ENCODE data around the gene NRXN3.

NRXN3 gene

GRCh38 chr14:78173346-78174035 is 3.3 kb downstream of the NRXN3 start:
- DNase-seq (ENCODE audit: low read depth in 2 of 2), result no peak

DNA sequence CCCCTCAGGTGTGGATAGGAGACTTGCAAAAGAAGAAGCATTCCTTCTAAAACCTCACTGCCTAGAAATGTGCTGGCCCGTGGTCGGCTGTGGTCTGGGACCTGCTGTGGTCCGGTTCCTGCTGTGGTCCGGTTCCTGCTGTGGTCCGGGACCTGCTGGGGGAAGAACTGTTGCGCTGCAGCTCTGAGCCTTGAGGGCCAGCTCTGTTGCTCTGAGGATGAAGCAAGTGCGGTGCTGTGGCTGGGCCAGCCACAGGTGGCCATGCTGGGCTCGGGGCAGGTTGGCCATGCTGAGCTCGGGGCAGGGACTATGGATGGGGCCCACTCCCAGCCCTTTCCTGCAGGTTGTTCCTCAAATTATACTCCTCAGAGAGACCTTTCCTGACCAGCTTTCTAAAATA is 5.2 kb downstream of the NRXN3 start:
- no peak for DNase-seq (ENCODE audit: low read depth in 2 of 2)

DNA sequence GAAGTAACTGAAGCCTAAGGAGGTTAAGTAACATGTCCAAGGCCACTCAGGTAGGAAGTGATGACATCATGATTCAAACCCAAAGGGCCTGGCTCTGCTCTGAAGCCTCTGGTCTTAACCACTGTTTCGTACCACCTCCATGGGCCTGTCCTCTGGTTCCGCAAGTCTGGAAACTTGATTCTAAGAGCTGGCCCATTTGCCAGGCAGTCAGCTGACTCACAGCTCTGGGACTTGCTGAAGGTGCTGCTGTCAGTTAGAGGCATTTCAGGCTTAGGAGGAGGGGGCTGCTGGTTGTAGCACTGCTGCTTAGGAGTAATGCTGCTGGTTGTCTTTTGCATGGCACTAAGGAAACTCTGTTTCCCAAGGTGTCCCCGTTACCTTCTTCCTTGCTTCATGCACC is 7.9 kb downstream of the NRXN3 start:
- no peak for DNase-seq (ENCODE audit: low read depth in 2 of 2)

DNA sequence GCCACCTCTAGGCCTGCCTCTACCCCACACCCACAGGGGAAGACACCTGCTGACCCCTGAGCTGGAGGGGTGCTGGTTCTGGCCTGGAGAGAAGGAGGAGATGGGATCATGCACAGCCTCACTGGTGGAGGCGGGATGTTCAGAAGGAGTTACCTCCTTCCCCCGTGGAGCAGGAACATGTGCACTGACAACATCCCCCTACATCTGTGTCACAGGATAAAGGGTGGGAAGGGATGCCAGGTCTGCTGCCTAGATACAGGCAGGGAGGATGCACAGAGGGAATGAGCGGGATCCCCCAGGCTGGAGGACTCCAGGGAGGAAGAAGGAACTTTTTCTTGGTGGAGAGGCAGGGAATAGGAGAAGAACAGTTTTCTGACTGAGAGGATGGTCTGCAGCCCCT is 8.8 kb downstream of the NRXN3 start:
- DNase-seq (ENCODE audit: low read depth in 2 of 2), result no peak

DNA sequence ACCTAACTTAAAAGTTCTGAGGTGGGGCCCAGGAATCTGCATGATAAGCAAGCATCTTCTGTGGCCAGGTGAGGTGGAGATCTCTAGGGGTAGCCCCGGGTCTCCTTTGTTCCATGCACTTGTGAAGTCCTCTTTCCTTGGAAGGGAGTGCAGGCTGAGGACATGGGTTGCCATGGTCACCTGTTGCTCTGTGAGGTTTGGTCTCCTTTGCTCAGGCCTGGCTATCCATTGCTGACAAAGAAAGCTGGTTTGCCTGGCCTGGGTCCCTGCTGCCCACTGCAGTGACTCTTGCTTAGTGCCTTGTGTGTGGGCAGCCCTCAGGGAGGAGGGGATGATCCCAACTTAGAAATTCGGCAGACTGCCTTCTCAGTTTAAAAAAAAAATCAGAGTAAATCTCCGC is 11.1 kb downstream of the NRXN3 start:
- no peak for DNase-seq (ENCODE audit: low read depth in 2 of 2)

GRCh38 chr14:78182722-78183121 is 12.5 kb downstream of the NRXN3 start:
- DNase-seq (ENCODE audit: low read depth in 2 of 2), result no peak

DNA sequence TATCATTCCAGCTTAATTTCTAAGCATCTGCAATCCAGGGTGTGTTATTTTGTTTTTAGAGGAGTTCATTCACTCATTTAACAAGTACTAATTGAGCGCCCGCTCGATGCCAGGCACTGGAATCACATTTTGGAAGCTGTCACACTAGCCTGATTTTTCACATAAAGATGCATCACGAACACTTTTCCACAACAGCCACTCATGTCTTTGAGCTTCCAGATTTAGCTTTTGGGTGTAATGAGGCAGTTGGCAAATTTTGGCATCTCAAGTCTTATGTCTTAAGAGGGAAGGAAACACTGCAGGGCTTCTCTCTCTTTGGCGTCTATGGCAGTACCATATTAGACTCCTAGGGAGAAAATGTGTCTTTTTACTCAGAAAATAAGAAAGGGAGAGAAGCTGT is 14.0 kb downstream of the NRXN3 start:
- DNase-seq (ENCODE audit: low read depth in 2 of 2), result no peak

DNA sequence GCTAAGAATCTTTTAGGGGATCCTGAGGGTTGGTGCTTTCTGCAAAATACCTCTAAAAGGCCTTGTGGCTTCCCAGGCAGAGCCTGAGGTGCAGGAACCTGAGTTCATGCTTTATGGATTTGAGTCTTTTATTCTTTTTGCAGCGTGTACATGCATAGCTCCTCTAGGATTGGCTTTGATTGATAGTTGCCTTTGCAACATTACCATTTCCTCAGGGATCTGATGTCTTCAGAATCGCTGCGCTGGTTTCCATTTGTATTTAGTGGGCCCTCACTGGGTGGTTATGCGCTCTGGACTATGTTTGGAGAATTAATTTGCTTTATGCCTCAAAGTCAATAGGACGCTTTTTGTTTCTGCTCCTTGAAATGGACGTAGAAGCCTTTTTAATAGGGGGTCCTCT is 16.1 kb downstream of the NRXN3 start:
- DNase-seq (ENCODE audit: low read depth in 2 of 2), result no peak

DNA sequence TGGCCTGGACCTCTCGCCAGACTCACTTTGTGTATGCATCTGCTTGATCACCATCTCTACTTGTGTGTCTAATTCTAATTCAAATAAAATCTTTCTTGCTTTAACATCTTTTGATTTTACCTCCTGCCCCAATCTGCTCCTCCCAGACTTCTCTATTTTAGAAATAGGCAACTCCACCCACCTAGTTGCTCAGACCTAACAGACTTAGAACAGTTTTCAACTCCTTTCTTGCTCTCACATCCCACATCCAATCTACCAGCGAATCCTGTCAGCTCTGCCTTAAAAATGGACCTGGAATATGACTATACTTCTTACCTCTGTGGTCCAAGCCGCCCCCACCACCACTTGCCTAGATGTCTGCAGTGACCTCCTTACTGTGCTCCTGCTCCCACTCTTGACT is 18.7 kb downstream of the NRXN3 start:
- no peak for DNase-seq (ENCODE audit: low read depth in 2 of 2)

- no peak for DNase-seq (ENCODE audit: low read depth in 2 of 2)
Observed at GRCh38 chr14:78195431-78195830, 25.3 kb downstream of the NRXN3 start.

- no peak for DNase-seq (ENCODE audit: low read depth in 2 of 2)
Observed at GRCh38 chr14:78196323-78196722, 26.1 kb downstream of the NRXN3 start.

GRCh38 chr14:78197051-78197450 is 26.9 kb downstream of the NRXN3 start:
- DNase-seq (ENCODE audit: low read depth in 2 of 2), result no peak

- no peak for DNase-seq (ENCODE audit: low read depth in 2 of 2)
Observed at GRCh38 chr14:78202163-78202562, 32.0 kb downstream of the NRXN3 start.

- no peak for DNase-seq (ENCODE audit: low read depth in 2 of 2)
Observed at GRCh38 chr14:78202976-78203375, 32.8 kb downstream of the NRXN3 start.

GRCh38 chr14:78207414-78207813 is 37.2 kb downstream of the NRXN3 start:
- no peak for DNase-seq (ENCODE audit: low read depth in 2 of 2)

GRCh38 chr14:78220273-78220672 is 50.1 kb downstream of the NRXN3 start:
- no peak for DNase-seq (ENCODE audit: low read depth in 2 of 2)

DNA sequence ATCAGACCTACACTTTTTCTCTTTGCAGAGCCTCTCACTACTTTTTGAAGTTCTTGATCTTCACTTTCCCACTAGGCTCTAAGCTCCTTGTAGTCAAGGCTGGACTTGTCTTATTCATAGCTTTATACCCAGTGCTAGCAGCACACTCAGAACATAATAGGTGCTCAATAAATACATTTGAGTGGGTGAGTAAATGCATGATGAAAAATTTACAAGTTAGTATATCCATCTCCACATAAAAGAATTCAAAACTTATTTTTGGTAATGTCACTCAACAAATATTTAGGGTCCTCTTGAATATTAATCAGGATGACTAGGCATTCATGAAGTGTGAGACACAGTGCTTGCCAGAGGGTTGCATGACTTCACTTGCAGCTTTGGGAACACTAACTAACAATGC is 52.6 kb downstream of the NRXN3 start:
- no peak for DNase-seq (ENCODE audit: low read depth in 2 of 2)

DNA sequence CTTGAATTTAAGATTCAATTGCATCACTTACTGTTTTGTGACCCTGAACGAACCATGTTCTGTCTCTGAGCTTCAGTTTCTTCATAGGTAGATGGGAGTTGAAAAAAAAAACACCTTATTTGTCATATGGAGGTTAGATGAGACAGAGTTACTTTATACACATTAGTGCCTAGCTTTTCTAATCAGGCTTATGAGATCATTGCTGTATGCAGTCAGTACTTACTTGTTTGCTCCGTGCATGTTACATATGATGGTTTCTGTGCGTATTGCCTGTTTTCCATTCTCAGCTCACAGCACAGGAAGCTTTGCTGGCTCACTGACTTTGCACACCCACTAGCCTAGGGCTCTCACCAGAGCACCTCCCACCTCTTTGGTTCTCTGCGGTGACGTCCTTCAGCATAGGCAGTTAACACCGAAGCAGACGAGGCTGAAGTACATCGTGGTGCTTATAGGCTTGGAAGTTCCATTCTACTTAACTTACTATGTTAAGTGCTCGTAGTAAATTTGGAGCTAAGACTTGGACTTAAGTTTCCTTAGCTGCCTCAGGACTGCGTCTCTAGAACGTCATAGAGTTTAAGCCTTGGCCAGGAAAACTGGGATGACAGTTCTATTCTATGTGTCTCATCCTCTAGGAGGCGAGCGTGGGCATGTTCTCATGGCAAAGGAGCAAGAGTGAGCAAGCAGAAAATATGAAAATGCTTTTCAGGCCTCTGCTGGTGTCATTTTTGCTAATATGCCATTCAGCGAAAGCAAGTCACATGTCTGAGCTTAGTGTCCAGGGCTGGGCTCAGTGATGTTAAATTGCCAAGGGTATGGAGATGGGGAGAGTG is 57.3 kb downstream of the NRXN3 start:
- no peak for DNase-seq (ENCODE audit: low read depth in 2 of 2)

DNA sequence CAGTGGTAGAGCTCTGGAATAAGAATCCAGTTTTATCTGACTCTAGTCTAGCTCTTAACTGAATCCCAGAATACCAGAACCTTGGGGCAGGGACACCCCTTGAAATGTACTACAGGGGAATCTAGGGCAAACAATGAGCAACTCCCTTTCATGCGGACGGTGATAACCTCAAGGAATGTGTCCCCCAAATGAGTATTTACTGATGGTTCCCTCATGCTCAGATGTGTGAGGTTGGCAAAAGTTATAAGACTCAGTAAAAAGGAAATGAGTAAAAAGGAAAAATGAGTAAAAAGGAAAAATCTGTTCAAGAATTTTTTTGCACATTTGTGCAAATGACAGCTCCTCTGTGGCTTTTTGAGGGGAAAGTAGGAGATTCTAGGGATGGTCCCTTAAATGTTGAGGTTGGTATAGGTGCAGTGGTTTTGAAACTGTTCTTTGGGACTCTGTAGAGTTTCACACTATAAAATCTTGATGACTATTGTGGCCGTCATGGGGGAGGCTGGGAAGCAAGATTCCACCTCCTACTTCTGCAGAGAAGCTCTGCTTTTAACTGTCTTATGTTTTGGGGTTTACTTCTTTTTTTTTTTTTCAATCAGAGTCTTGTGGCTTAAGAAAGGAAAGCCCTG is 58.6 kb downstream of the NRXN3 start:
- no peak for DNase-seq (ENCODE audit: low read depth in 2 of 2)

GRCh38 chr14:78232231-78233000 is 62.2 kb downstream of the NRXN3 start:
- DNase-seq (ENCODE audit: low read depth in 2 of 2), result no peak

- DNase-seq (ENCODE audit: low read depth in 2 of 2), result no peak
Observed at GRCh38 chr14:78238141-78238540, 68.0 kb downstream of the NRXN3 start.

- DNase-seq (ENCODE audit: low read depth in 2 of 2), result no peak
Observed at GRCh38 chr14:78240567-78240966, 70.4 kb downstream of the NRXN3 start.

All from stimulated activated CD8-positive, alpha-beta memory T cell treated with anti-CD3 and anti-CD28 coated beads, Interleukin-2, amount 100 ng/mL, for 48 hours (primary cell).